NCI-H2029 treated with DMSO at 0.1 percent for 48 hours (cell line): ENCODE results near the gene CCDC157.

Experiments
- DNase-seq: peaks from one replicate; lab custom pipeline; 2025; lab: John Stamatoyannopoulos, UW

Gene CCDC157

GRCh38 chr22:30356449-30357235 lies at the start of gene CCDC157, which contains the start of gene SF3A1:
Gene CCDC157, plus strand, starts transcription at chr22:30357007. Its CDS starts 8,994 bp downstream, at chr22:30366001.
Gene SF3A1, minus strand, starts transcription at chr22:30356894. Its CDS starts 102 bp downstream, at chr22:30356792.
- DNase-seq, result peak; percentile 39

GRCh38 chr22:30307041-30307574 lies 49.7 kb upstream of the CCDC157 start:
- DNase-seq, result no peak

- DNase-seq, result no peak
Observed at GRCh38 chr22:30308093-30308492, 48.7 kb upstream of the CCDC157 start.

- DNase-seq, result no peak
Observed at GRCh38 chr22:30308518-30309230, 48.1 kb upstream of the CCDC157 start.

- peak; percentile 35 for DNase-seq
Observed at GRCh38 chr22:30309951-30310741, 46.7 kb upstream of the CCDC157 start.

- peak; percentile 66 for DNase-seq
Observed at GRCh38 chr22:30310881-30311771, 45.7 kb upstream of the CCDC157 start.

GRCh38 chr22:30312053-30312452 lies 44.8 kb upstream of the CCDC157 start:
- no peak for DNase-seq

- no peak for DNase-seq
Observed at GRCh38 chr22:30313527-30314363, 43.1 kb upstream of the CCDC157 start.

- DNase-seq, result no peak
Observed at GRCh38 chr22:30314915-30315314, 41.9 kb upstream of the CCDC157 start.

- no peak for DNase-seq
Observed at GRCh38 chr22:30315962-30316576, 40.7 kb upstream of the CCDC157 start.

- no peak for DNase-seq
Observed at GRCh38 chr22:30317778-30318177, 39.0 kb upstream of the CCDC157 start.

GRCh38 chr22:30318799-30319419 lies 37.9 kb upstream of the CCDC157 start:
- no peak for DNase-seq

GRCh38 chr22:30320021-30320556 lies 36.7 kb upstream of the CCDC157 start:
- no peak for DNase-seq

GRCh38 chr22:30321461-30321860 lies 35.3 kb upstream of the CCDC157 start:
- no peak for DNase-seq

GRCh38 chr22:30323246-30323645 lies 33.6 kb upstream of the CCDC157 start:
- DNase-seq, result no peak

GRCh38 chr22:30324014-30324730 lies 32.6 kb upstream of the CCDC157 start:
- DNase-seq, result no peak

GRCh38 chr22:30325065-30325720 lies 31.6 kb upstream of the CCDC157 start:
- no peak for DNase-seq
